ENCODE results near the gene RPP25L.

GRCh38 chr9:34587271-34587670 lies 24.6 kb downstream of the RPP25L start:
- TF ChIP-seq GATA3 (IDR thresholded peaks at IDR 0.05; ENCODE audit: low read depth, low read length), result no peak
- TF ChIP-seq GATA2 (IDR thresholded peaks at IDR 0.05; ENCODE audit: low read depth, low read length), result no peak
